ENCODE results near the gene POLR1D.

DNA sequence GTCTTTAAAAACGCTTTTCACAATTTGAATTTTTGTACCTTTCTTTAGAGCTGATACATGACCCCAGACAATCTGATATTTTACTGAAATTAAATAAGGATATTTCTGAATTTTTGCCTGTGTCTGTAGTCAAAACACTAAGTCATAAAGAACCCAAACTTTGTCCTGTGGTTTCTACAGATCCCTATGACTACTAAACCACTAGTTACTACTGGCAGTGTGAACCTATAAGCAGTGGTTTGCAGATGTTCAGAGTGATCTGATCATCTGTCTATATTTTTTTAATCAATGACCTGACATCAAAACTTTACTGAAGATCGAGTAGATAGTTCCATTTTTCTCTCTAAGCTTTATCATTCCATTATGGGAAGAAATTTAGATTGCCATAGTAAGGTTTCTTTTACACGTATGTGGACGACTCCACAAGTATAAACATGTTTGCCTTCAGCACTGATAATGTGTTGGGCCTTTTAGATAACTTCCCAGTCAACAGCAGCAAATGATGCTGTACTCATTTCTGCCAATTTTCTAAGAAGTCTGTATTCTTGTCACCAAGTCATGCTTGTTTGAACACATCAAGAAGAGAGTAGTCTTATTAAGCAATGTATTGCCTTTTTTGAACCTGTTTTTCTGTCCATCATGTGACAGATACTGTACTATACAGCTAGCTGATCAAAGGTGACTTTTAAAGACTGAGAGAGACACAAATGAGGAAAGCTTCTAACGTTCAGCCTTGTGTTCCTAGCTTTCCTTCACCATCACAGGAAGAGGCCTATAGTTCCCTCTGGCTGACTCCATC, 21.8 kb downstream of the POLR1D start:
- TF ChIP-seq EZH2 (IDR thresholded peaks at IDR 0.05; ENCODE audit: insufficient read depth, poor library complexity, severe bottlenecking) (no peak), EZH2phosphoT487 (IDR thresholded peaks at IDR 0.05; ENCODE audit: insufficient read depth, low read depth) (no peak)
